Endothelial cell (in vitro differentiated cells): ENCODE results near the gene MEF2C. TPM values are rescaled to one million over a fixed set of nuclear protein-coding genes. Genes with fewer than 3 reads are reported as not detected.

ENCODE experiments used
- DNase-seq: peaks from one replicate; pipeline ENCODE4 v3.0.0; 2021; ENCODE audit warnings: low spot score
- H3K27ac Mint-ChIP-seq: one replicate; pipeline ENCODE4 v1.8.0; 2021; ENCODE audit warnings: mixed read lengths, inconsistent platforms; ENCODE audit not compliant: unreplicated experiment
- H3K27me3 Mint-ChIP-seq: one replicate; pipeline ENCODE4 v1.8.0; 2021; ENCODE audit warnings: mild to moderate bottlenecking, moderate library complexity, mixed read lengths, inconsistent platforms; ENCODE audit not compliant: unreplicated experiment
- H3K36me3 Mint-ChIP-seq: one replicate; pipeline ENCODE4 v1.8.0; 2021; ENCODE audit warnings: mild to moderate bottlenecking, low read depth, mixed read lengths, inconsistent platforms; ENCODE audit not compliant: unreplicated experiment
- H3K4me1 Mint-ChIP-seq: one replicate; pipeline ENCODE4 v1.8.0; 2021; ENCODE audit warnings: mild to moderate bottlenecking, mixed read lengths, inconsistent platforms; ENCODE audit not compliant: unreplicated experiment
- H3K4me3 Mint-ChIP-seq: one replicate; pipeline ENCODE4 v1.8.0; 2021; ENCODE audit warnings: mild to moderate bottlenecking, mixed read lengths, inconsistent platforms; ENCODE audit not compliant: unreplicated experiment
- H3K9me3 Mint-ChIP-seq: one replicate; pipeline ENCODE4 v1.8.0; 2021; ENCODE audit warnings: mixed read lengths, inconsistent platforms; ENCODE audit not compliant: unreplicated experiment
- CTCF ChIP-seq: fragments of 200-600 bp; sonication (generic); IDR thresholded peaks from one replicate; pipeline ENCODE4 v1.5.0; 2021; ENCODE audit warnings: antibody characterized with exemption; ENCODE audit not compliant: unreplicated experiment
- total RNA-seq: library from RNA; stranded (reverse); fragmentation: NEBNext Ultra II Directional; extraction: Animal tissue kit (Norgen Biotek cat#: 25700); gene quantifications from one replicate; pipeline ENCODE4 v1.2.1, GENCODE V29; 2021; ENCODE audit not compliant: unreplicated experiment

Gene MEF2C
- total RNA-seq, 1 donor from 2014 or later, result 134 TPM

DNA sequence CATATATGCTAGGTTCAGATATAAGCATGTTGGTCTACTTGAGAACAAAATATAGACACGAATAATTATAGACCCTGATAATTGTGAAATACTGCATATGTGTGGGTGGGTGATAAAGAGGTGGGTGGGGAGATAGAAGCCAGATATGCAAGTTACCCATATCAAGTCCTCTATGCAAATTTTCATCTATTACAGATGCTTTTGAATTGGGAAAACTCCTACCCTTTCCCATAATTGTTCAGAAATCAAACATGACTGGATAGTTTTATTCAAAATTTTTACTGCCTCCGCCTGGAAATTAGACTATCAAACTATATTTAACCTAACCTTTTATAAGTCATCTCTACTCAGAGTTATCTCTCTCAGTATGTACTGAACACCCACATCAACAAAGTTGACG, 157.5 kb downstream of the MEF2C start:
- no peaks in the 10 kb centered on the region for H3K4me1 Mint-ChIP-seq
- H3K36me3 Mint-ChIP-seq, result peaks cover 32% of the 10 kb centered on the region
- DNase-seq, result no peak
- no peaks in the 10 kb centered on the region for H3K9me3 Mint-ChIP-seq
- no peak overlapping the region for H3K27ac Mint-ChIP-seq
- no peak for TF ChIP-seq CTCF
- H3K27me3 Mint-ChIP-seq, result no peaks in the 10 kb centered on the region
- no peak overlapping the region for H3K4me3 Mint-ChIP-seq

- H3K9me3 Mint-ChIP-seq, result no peaks in the 10 kb centered on the region
- peak; percentile 18 for TF ChIP-seq CTCF
- DNase-seq, result no peak
- H3K4me1 Mint-ChIP-seq, result no peaks in the 10 kb centered on the region
- peaks cover 35% of the 10 kb centered on the region for H3K36me3 Mint-ChIP-seq
- no peak overlapping the region for H3K27ac Mint-ChIP-seq
- no peak overlapping the region for H3K4me3 Mint-ChIP-seq
- no peaks in the 10 kb centered on the region for H3K27me3 Mint-ChIP-seq
Observed at GRCh38 chr5:88724201-88724600, 158.8 kb downstream of the MEF2C start.

GRCh38 chr5:88722546-88723073, 160.4 kb downstream of the MEF2C start:
- TF ChIP-seq CTCF, result no peak
- Mint-ChIP-seq H3K27me3 (no peaks in the 10 kb centered on the region), H3K9me3 (no peaks in the 10 kb centered on the region), H3K4me3 (peak overlapping the region; percentile 53), H3K4me1 (no peaks in the 10 kb centered on the region), H3K36me3 (peaks cover 38% of the 10 kb centered on the region), H3K27ac (no peak overlapping the region)
- no peak for DNase-seq

GRCh38 chr5:88719434-88719833, 163.6 kb downstream of the MEF2C start:
- Mint-ChIP-seq H3K27me3 (no peaks in the 10 kb centered on the region), H3K4me3 (no peak overlapping the region), H3K36me3 (peaks cover 32% of the 10 kb centered on the region), H3K9me3 (no peaks in the 10 kb centered on the region), H3K4me1 (no peaks in the 10 kb centered on the region), H3K27ac (no peak overlapping the region)
- no peak for TF ChIP-seq CTCF
- no peak for DNase-seq

GRCh38 chr5:88718736-88719135, 164.2 kb downstream of the MEF2C start:
- H3K27me3 Mint-ChIP-seq, result no peaks in the 10 kb centered on the region
- H3K36me3 Mint-ChIP-seq, result peaks cover 32% of the 10 kb centered on the region
- no peak overlapping the region for H3K27ac Mint-ChIP-seq
- no peaks in the 10 kb centered on the region for H3K4me1 Mint-ChIP-seq
- TF ChIP-seq CTCF, result no peak
- no peak for DNase-seq
- no peaks in the 10 kb centered on the region for H3K9me3 Mint-ChIP-seq
- no peak overlapping the region for H3K4me3 Mint-ChIP-seq
